OCI-LY7 (cell line): ENCODE results near the gene CDH23. TPM values are rescaled to one million over a fixed set of nuclear protein-coding genes. Genes with fewer than 3 reads are reported as not detected.

Experiments used
- BruUV-seq: library from RNA; stranded (reverse); fragments of 400-500 nt; replicated peaks from 2 replicates; lab custom pipeline; 2021; lab: Mats Ljungman, UMichigan
- CTCF ChIA-PET: fragments of 300-600 bp; sonication (Branson Sonifier 250); formaldehyde crosslinking; loops from one replicate; lab custom pipeline; 2022; ENCODE audit warnings: antibody characterized with exemption; ENCODE audit not compliant: unreplicated experiment; lab: Charles Lee
- POLR2A ChIA-PET: fragments of 300-600 bp; sonication (Branson Sonifier 250); formaldehyde crosslinking; loops from one replicate; lab custom pipeline; 2022; ENCODE audit warnings: antibody characterized with exemption; lab: Charles Lee
- DNase-seq: peaks from one replicate; pipeline ENCODE4 v3.0.0-alpha.2; 2015; ENCODE audit warnings: low spot score
- H2AFZ ChIP-seq: fragments of 200-600 bp; sonication (generic), shearing (Covaris generic); 2 replicates; pipeline ENCODE4 v1.6.1; 2014; ENCODE audit warnings: mild to moderate bottlenecking, antibody characterized with exemption, low read length, moderate library complexity
- H3K27ac ChIP-seq: fragments of 200-600 bp; sonication (generic); 2 replicates; pipeline ENCODE4 v1.5.1; 2014; ENCODE audit warnings: mixed run types, low read depth, mild to moderate bottlenecking, moderate library complexity, low read length, inconsistent platforms; ENCODE audit not compliant: poor library complexity, severe bottlenecking
- H3K36me3 ChIP-seq: fragments of 200-600 bp; sonication (generic); 2 replicates; pipeline ENCODE4 v1.6.1; 2014; ENCODE audit warnings: mild to moderate bottlenecking, antibody characterized with exemption, low read length, moderate library complexity, mixed read lengths; ENCODE audit not compliant: insufficient read depth
- H3K4me1 ChIP-seq: fragments of 200-600 bp; sonication (generic); 2 replicates; pipeline ENCODE4 v1.5.1; 2014; ENCODE audit warnings: mild to moderate bottlenecking, low read length; ENCODE audit not compliant: insufficient read depth, poor library complexity, severe bottlenecking
- H3K4me2 ChIP-seq: fragments of 200-600 bp; sonication (generic); 2 replicates; pipeline ENCODE4 v1.6.1; 2014; ENCODE audit warnings: mild to moderate bottlenecking, low read length
- H3K4me3 ChIP-seq: fragments of 200-600 bp; sonication (generic); 2 replicates; pipeline ENCODE4 v1.5.1; 2014; ENCODE audit warnings: mild to moderate bottlenecking, low read depth, low read length; ENCODE audit not compliant: poor library complexity, severe bottlenecking
- H3K79me2 ChIP-seq: fragments of 200-600 bp; sonication (generic); 2 replicates; pipeline ENCODE4 v1.6.1; 2016; ENCODE audit warnings: low read depth, mild to moderate bottlenecking, low read length, moderate library complexity, mixed read lengths; ENCODE audit not compliant: insufficient read depth
- H3K9me2 ChIP-seq: fragments of 200-600 bp; sonication (generic); 2 replicates; pipeline ENCODE4 v1.6.1; 2016; ENCODE audit warnings: mild to moderate bottlenecking, low read length, mixed read lengths; ENCODE audit not compliant: insufficient read depth
- H3K9me3 ChIP-seq: fragments of 200-600 bp; sonication (generic); 2 replicates; pipeline ENCODE4 v1.6.1; 2014; ENCODE audit warnings: mild to moderate bottlenecking, mixed run types, low read length, mixed read lengths
- H4K20me1 ChIP-seq: fragments of 200-600 bp; sonication (generic); 2 replicates; pipeline ENCODE4 v1.6.1; 2014; ENCODE audit warnings: mild to moderate bottlenecking, antibody characterized with exemption, low read length, moderate library complexity, mixed read lengths; ENCODE audit not compliant: insufficient read depth
- EZH2phosphoT487 ChIP-seq: fragments of 200-600 bp; sonication (generic); IDR thresholded peaks from 2 replicates; pipeline ENCODE4 v1.6.1; 2018; ENCODE audit warnings: low read depth, borderline replicate concordance, mild to moderate bottlenecking, mixed run types, antibody characterized with exemption, low read length, moderate library complexity, mixed read lengths
- intact Hi-C: fragments of 100-400 bp; cut with micrococcal nuclease; formaldehyde crosslinking; loops from one replicate; pipeline ENCODE4 v1.10.0; 2022; ENCODE audit not compliant: unreplicated experiment
- total RNA-seq, 2 experiments: library from RNA; depleted of rRNA in 1 of 2; stranded (reverse); fragments of >200 nt in 1 of 2; shearing (Covaris generic) in 1 of 2; gene quantifications; 2 replicates each; pipeline ENCODE4 v1.2.3, GENCODE V29; 2014 to 2022
- TF ChIP-seq, protein P1 (sequence below): fragments of 200-600 bp; sonication (generic); conservative IDR thresholded peaks from 2 replicates; pipeline ENCODE4 v1.5.1; 2014; ENCODE audit warnings: mild to moderate bottlenecking, antibody characterized with exemption, low read length, moderate library complexity, mixed read lengths

Gene CDH23
- total RNA-seq, 2 experiments from 2014 or later: 0.92 to 9.9 TPM

DNA sequence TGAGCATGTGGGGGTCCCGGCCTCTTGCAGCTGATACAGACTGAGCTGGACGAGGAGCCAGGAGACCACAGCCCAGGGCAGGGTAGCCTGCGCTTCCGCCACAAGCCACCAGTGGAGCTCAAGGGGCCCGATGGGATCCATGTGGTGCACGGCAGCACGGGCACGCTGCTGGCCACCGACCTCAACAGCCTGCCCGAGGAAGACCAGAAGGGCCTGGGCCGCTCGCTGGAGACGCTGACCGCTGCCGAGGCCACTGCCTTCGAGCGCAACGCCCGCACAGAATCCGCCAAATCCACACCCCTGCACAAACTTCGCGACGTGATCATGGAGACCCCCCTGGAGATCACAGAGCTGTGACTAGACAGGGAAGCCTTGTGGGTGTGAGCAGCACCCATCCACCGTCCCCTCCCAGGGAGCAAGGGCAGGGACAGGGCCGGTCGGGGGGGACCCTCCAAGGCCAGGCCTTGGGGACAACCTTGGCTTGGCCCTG is 418.2 kb downstream of the CDH23 start:
- no TSS peak for BruUV-seq
- POLR2A ChIA-PET: no interaction called here

DNA sequence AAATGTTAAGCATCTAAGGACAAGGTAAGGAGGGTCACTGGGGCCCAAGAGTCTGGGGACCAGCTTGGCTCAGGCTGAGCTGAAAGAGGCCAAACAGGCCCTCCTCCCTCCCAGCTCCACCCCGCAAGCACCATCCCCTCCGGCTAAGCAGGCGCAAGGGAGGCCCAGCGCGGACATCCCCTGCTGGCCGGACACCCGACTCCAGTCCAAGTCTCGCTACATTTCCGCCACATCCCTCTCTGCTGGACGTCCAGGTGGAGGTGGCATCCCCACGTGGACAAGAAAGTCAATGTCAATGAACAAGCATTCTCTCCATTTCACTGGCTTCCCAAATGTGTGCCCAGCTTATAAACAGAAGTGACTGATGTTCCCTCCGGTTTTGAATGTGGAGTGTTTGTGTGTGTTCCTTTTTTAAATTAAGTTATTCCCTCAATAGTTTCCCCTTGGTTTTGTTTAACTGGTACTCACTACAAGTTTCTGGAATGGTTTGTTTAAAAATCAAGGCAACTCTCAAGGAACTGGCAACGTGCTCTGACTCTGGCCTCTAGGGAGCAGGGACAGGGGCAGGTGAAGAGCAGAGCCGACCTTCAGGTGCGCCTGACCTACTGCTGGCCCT is 418.9 kb downstream of the CDH23 start:
- peaks cover 6% of the 10 kb centered on the region for H3K4me1 ChIP-seq
- no peak overlapping the region for H3K4me3 ChIP-seq
- no peaks in the 10 kb centered on the region for H4K20me1 ChIP-seq
- no peak overlapping the region for H3K4me2 ChIP-seq
- no peak for DNase-seq
- ChIA-PET CTCF (no interaction called here), POLR2A (no interaction called here)
- no peaks in the 10 kb centered on the region for H3K79me2 ChIP-seq
- intact Hi-C loops: no loop called here
- TF ChIP-seq EZH2phosphoT487: no peak
- TF ChIP-seq, protein P1, sequence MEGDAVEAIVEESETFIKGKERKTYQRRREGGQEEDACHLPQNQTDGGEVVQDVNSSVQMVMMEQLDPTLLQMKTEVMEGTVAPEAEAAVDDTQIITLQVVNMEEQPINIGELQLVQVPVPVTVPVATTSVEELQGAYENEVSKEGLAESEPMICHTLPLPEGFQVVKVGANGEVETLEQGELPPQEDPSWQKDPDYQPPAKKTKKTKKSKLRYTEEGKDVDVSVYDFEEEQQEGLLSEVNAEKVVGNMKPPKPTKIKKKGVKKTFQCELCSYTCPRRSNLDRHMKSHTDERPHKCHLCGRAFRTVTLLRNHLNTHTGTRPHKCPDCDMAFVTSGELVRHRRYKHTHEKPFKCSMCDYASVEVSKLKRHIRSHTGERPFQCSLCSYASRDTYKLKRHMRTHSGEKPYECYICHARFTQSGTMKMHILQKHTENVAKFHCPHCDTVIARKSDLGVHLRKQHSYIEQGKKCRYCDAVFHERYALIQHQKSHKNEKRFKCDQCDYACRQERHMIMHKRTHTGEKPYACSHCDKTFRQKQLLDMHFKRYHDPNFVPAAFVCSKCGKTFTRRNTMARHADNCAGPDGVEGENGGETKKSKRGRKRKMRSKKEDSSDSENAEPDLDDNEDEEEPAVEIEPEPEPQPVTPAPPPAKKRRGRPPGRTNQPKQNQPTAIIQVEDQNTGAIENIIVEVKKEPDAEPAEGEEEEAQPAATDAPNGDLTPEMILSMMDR: no peak
- H3K36me3 ChIP-seq: peaks cover 57% of the 10 kb centered on the region
- no peaks in the 10 kb centered on the region for H3K9me2 ChIP-seq
- H3K27ac ChIP-seq: no peak overlapping the region
- H3K9me3 ChIP-seq: no peaks in the 10 kb centered on the region
- no TSS peak for BruUV-seq
- H2AFZ ChIP-seq: no peak overlapping the region

More for the DNA sequence above, 418.2 kb downstream of the CDH23 start:
- Histone ChIP-seq H4K20me1 (no peaks in the 10 kb centered on the region), H3K36me3 (peaks cover 51% of the 10 kb centered on the region), H3K4me3 (no peak overlapping the region), H3K27ac (no peak overlapping the region), H3K9me2 (no peaks in the 10 kb centered on the region), H3K4me1 (peaks cover 6% of the 10 kb centered on the region), H3K79me2 (no peaks in the 10 kb centered on the region), H3K4me2 (no peak overlapping the region), H3K9me3 (no peaks in the 10 kb centered on the region), H2AFZ (no peak overlapping the region)
- intact Hi-C loops: loop anchor here (5.0 kb wide), 1 partner anchor 503 kb away; no protein-coding TSS in a partner anchor
- CTCF ChIA-PET: interaction anchor here (0.5 kb wide), 1 partner anchor 184 kb away, joined by 5 read pairs; no protein-coding TSS in a partner anchor
- no peak for DNase-seq
- no peak for TF ChIP-seq EZH2phosphoT487
- TF ChIP-seq, protein P1: no peak

DNA sequence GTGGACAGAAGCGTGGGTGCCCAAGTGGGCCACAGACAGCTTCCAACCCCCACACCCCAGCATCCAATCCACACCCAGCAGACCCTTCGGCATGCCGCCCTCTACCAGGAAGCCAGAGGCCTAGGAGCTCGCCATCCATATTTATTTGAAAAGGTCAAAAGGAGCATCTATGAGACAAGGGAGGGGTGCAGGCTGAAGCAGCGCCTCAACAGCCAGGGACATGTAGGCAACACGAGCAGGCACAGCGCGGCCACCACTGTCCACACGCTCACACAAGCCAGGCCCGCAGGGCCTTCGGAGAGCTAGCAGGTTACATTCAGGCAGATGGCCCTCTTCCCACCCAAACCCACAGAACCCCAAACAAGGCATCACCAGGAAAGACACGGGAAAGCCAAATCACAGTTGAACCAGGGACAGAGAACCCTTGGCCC is 419.7 kb downstream of the CDH23 start:
- Histone ChIP-seq H3K4me2 (no peak overlapping the region), H3K4me1 (peaks cover 6% of the 10 kb centered on the region), H3K9me2 (no peaks in the 10 kb centered on the region), H2AFZ (no peak overlapping the region), H4K20me1 (no peaks in the 10 kb centered on the region), H3K79me2 (no peaks in the 10 kb centered on the region), H3K9me3 (no peaks in the 10 kb centered on the region), H3K4me3 (no peak overlapping the region), H3K27ac (no peak overlapping the region), H3K36me3 (peaks cover 65% of the 10 kb centered on the region)
- no peak for DNase-seq
- POLR2A ChIA-PET: no interaction called here
- CTCF ChIA-PET: no interaction called here
- intact Hi-C loops: no loop called here
- no peak for TF ChIP-seq EZH2phosphoT487
- TF ChIP-seq, protein P1: no peak
- BruUV-seq: no TSS peak
